ENCODE data around the gene TSGA10.
"Not testable (repeated sequence)": the region's sequence is repeated elsewhere in the genome, so short reads cannot be mapped to it uniquely, and the experiment has no call there.

The TSGA10 gene

GRCh38 chr2:99067871-99068625 lies 86.7 kb downstream of the TSGA10 start:
- no peak for DNase-seq

- peak; percentile 41 for DNase-seq
These were observed 88.4 kb downstream of the TSGA10 start for GRCh38 chr2:99066075-99066958.

GRCh38 chr2:99049187-99049586 lies 105.6 kb downstream of the TSGA10 start:
- DNase-seq: not testable (repeated sequence)

GRCh38 chr2:99040736-99041300 lies 113.9 kb downstream of the TSGA10 start:
- not testable (repeated sequence) for DNase-seq

- DNase-seq: no peak
These were observed 118.8 kb downstream of the TSGA10 start for GRCh38 chr2:99035920-99036319.

GRCh38 chr2:99032786-99033185 lies 122.0 kb downstream of the TSGA10 start:
- no peak for DNase-seq

- no peak for DNase-seq
These were observed 122.7 kb downstream of the TSGA10 start for GRCh38 chr2:99032001-99032400.

- no peak for DNase-seq
These were observed 123.3 kb downstream of the TSGA10 start for GRCh38 chr2:99031481-99031880.

GRCh38 chr2:99028558-99028957 lies 126.2 kb downstream of the TSGA10 start:
- DNase-seq: no peak

GRCh38 chr2:99027856-99028255 lies 126.9 kb downstream of the TSGA10 start:
- DNase-seq: no peak

GRCh38 chr2:99000708-99001107 lies 154.0 kb downstream of the TSGA10 start:
- no peak for DNase-seq

- DNase-seq: not testable (repeated sequence)
These were observed 166.0 kb downstream of the TSGA10 start for GRCh38 chr2:98988695-98989094.

- DNase-seq: no peak
These were observed 168.7 kb downstream of the TSGA10 start for GRCh38 chr2:98985905-98986666.

- DNase-seq: no peak
These were observed 179.1 kb downstream of the TSGA10 start for GRCh38 chr2:98975611-98976010.

- no peak for DNase-seq
These were observed 182.1 kb downstream of the TSGA10 start for GRCh38 chr2:98972582-98973167.

- no peak for DNase-seq
These were observed 194.8 kb downstream of the TSGA10 start for GRCh38 chr2:98959810-98960507.

GRCh38 chr2:98952966-98953365 lies 201.8 kb downstream of the TSGA10 start:
- no peak for DNase-seq

GRCh38 chr2:98948956-98949739 lies 205.6 kb downstream of the TSGA10 start:
- no peak for DNase-seq

GRCh38 chr2:98947554-98947953 lies 207.2 kb downstream of the TSGA10 start:
- DNase-seq: no peak

All from NCI-H1092 (cell line).